NCI-H146 treated with DMSO at 0.1 percent for 48 hours (cell line): Measurements from ENCODE around the gene JPT2.
"Not testable (repeated sequence)": the region's sequence is repeated elsewhere in the genome, so short reads cannot be mapped to it uniquely, and the experiment has no call there.

Source experiments
- DNase-seq: peaks from one replicate; lab custom pipeline; 2025; ENCODE audit not compliant: unreplicated experiment; lab: John Stamatoyannopoulos, UW

The JPT2 gene

DNA sequence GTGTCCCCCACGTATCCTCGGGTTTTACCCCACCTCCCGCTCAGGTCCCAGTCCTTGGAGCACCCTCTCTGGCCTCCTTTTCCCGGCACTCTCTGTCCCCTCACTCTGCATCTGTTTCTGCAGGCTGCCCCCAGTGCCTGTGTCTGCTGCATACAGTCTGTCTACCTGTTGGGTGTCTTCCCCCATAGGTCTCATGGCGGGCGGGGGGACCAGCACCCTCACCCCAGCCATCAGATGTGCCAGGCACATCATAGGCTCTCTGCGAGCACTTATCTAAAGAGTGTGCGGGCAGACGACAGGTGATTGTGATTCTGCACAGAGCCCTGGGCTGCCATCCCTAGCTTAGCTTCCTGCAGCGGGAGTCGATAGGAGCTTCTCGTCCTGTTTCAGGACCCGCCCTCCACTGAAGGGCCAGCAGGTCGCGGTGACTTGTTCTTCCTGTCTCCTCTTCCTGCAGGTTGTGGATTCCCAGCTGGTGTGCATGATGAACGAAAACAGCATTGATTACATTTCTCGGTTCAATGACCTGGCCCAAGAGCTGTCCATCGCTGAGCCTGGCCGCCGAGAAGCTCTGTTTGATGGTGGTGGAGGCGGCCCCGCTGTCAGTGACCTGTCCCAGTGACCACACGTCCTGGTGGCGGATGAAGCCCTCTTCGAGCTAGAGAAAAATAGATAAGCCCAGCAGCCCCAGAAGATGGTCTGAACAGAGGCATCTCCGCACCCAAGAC, 4.5 kb upstream of the JPT2 start:
- no peak for DNase-seq

DNA sequence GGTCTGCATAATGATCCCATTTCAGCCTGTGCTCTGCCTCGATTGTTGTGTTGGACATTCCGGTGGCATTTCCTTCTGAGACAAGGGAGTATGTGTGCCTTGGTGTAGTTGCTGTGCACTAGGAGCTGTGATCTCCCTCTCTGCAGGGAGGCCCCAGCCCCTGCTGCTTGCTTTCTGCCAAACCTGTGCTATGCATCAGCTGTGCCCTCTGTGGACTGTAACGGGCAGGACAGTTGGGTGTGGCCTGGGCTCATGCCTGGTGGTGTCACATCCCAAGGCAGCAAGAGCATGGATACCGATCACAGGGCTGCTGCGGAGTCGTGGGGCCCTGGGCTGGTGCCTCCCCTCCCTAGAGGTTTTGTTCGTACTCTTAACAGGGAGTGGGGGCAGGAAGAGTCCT, 3.8 kb upstream of the JPT2 start:
- no peak for DNase-seq

DNA sequence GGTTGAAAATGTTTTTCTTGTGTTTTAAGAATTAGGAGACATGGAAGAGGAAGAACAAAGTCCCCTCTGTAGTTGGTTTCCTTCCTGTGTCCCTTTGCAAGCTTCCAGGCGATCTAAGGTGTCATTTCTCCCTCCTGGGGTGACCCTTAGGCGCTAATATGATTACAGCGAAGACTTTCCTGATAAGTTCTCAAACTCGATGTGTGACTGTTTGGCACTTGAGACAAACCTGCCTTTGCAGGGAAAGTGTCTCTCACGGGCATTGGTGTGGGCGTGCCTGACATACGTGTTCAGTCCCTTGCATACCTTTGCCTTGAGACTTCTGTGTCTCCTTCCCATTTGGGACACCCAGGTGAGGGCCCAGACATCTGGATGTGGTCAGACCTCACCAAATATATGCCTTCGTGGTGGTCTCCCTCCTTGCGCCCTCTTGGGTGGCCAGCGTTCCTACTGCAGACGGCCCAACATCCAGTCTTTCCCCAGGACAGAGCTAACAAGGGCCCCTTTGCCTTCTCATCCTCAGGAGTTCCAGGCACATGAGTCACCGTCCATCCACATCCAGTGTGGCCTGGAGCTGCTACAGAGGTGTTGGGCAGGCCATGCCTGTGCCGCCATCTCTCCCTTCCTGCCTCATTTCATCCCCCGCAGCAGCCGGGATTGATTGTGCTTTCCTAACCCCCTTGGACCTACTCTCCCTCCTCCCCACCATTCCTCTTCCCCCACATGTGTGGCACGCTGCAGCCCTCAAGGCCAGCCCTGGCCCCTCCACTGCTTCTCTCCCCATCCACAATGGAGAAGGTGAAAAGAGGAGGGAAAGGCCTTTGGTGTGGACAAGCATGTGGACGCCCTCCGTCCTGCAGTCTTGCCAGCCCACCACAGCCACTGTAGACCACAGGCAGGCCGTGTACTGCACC, 3.1 kb upstream of the JPT2 start:
- DNase-seq: no peak

DNA sequence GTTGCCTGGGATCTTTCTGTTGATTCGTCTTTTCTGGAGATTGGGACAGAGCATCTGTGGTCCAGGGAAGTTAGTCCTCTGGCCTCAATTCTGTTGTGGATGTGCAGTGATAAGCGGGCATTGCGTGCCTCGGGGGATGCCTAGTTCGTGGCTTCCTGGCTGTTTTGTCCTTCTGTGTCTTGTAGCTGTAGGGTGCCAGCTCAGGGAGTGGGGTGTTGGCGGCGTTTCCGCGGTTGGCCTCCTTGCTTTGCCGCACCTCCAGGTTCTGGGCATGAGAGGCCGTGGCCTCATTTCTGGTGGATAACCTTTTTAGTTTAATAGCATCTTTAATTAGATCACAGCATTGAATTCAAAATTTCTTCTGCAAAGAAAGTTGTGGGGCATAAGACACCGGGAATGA, 1.4 kb upstream of the JPT2 start:
- DNase-seq: no peak

DNA sequence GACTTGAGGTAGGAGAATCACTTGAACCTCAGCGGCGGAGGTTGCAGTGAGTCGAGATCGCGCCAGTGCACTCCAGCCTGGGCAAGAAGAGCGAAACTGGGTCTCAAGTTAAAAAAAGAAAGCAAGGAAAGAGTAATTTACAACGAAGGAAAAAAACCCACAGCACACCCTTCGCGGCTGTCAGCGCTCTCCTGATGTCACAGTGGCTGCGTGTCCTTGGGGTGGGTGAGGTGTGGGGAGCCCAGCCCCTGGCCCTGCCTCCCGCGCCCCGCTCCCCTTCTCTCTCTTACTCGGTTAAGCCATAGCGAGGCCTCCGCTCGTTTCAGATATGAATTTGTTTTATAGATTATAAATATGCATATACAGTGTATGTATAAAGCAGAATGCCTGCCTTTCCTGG, 740 bp upstream of the JPT2 start:
- DNase-seq: no peak

DNA sequence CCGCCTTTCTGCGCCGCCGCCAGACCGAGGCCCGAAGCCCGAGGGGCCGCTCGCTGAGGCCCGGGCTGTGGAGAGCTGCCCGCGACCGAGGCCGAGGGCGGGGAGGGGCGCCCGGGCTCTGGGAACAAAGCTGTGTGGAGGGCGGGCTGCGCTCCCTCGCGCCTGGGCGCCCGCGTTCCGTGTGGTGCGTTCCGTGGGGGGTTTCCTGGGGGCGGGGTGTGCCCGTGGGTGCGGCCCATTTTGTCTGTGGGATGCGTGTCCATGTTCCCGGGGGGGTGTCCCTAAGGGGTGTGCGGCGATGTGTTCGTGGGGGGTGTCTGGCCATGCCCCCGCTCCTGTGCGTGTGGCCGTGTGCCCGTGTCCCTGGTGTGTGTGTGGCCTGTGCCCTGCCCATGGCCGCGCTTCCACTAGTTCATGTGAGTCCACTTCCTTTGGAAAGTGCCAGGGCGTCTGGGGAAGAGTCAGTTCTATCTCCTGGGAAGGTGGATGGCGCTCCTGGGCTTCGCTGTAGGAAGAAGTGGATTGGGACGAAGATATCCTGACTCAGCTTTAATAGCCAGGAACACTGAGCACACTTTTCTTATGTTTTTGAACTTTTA, 520 bp downstream of the JPT2 start:
- no peak for DNase-seq

DNA sequence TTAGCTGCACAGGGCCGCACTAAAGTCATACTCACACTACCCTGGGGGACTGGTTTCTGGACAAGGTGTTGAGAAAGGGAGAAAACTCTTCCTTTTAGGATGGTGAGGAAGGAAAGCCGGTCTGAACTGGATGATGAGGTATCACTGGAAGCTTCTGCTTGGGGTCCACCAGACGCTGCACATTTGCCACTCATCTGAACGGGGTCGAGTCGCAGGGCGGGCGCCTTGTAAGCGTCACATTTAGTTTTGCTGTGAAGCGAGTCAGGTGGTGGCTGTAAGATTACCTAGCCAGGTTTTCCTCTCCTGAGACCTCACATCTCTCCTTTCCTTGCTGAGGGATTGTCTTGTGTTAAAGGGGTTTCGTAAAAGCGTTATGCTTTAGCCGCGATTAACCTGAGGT, 2.3 kb downstream of the JPT2 start:
- no peak for DNase-seq

DNA sequence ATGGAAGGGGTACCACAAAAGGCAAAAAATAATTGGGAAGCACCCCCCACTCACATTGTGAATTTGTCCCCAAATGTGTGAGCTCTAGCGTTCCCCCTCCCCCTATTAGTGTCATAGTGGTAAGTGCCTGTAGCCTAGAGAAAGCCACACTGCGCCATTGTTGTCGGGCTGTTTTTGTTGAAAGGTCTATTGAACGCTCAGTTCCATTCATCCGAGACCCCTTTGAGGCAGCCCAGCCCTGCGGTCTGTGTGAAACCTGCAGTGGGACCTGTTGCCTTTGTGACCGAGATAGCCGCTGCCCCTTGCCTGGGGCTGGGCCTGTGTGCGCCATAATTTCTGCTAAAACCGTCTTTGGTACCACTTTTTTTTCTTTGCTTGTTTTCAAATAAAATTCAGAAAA, 3.0 kb downstream of the JPT2 start:
- DNase-seq: no peak

DNA sequence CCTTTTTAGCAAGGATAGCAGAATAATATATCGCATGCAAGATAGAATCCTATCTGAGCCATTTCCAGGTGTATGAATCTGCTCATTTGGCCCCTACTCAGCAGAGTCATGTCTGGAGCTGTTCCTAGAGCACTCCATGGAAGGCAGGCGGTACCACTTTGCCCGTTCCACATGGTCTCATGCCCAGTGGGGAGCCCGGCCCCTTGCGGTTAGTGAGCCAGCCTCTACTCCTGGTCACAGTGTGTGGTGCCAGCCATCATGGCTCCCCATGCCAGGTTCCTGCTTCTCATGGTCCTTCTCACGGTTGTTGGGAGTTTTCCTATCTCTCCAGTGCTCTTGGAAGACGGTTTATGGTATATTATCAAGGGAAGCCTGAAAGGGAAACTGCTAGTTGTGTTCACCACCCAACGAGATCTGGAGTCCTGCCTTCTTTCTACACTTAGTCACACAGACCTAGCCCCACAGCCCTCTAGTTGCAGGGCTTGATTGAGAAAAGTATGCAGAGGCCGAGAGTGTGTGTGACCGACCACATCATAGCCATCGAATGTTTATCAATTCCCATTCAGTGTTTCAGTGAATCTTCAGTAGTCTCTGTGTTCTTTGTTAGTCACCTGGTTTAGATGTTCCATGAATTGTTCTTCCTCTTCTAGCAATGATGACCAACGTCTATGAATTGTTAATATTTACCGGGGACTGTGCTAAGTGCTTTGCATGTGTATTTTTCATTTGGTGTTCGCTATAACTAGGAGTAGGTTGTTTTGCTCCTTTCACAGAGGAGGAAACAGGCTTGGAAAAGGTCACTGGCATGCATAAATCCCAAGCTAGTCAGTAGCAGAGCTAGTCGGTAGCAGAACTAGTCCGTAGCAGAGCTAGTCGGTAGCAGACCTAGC, 9.6 kb downstream of the JPT2 start:
- DNase-seq: no peak

DNA sequence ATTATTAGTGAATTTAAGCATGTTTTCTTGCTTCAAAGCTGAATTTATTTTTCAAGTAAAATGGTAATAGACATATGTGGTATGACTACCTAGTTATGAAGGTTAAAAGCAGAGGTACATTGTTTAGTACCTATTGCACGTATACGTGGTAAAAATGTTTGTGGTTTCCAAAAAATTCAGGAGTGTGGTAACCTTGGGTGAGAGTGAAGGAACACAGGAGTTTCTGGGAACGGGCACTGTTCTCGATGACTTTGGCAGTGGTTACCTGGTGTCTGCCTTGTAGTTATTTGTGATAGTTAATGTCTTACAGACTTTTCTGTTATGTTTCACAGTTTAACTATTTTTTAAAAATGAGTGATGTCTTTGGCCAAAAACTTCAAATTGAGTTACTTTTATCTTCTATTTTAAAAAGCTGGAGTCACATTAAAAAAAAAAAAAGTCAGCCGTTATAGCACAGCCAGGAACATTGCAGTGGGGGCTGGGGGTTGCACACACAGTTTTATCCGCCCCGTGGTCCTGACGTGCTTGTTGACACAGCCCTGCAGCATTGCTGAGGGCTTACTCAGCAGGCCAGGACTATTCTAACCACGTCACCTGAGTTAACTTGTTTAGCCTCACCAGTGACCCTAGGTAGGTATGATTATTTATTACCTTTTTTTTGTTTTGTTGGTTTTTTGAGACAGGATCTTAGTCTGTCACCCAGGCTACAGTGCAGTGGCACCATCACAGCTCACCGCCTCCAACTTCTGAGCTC, 10.9 kb downstream of the JPT2 start:
- DNase-seq: no peak

DNA sequence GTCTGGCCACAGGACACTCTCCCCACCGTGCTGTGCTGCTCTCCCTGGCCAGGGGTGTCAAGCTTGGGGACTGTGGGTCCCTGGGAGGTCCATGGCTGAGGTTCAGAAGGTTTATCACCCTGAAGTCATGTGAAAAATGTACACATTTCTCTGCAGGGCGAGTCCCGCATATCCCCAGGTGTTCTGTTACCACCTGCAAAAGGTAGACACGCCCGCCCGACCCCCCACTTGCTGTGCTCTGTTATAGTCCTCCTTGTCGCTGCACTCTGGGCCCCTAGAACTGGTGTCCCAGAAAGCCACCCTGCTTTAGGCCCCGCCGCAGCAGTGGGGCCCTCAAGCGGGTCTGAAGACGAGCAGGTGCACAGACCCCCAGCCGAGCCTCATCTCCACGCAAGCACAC, 11.8 kb downstream of the JPT2 start:
- DNase-seq: no peak

DNA sequence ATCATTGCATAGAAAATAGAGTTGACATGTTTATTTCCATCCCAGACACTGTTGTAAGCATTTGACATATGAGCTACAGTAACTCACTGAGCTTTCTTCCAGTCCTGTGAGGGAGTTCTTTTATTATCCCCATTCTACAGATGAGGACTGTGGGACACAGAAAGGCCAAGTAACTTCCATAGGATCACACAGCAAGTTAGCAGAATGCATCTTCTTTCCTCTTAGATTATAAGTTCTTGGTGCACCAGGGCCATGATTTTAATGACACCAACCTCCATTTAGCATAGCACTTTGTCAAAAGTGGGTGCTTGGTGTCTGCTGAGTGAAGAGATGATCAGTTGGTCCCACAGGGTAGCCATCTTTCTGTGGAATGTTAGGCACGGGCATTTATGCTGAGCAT, 12.7 kb downstream of the JPT2 start:
- DNase-seq: no peak

DNA sequence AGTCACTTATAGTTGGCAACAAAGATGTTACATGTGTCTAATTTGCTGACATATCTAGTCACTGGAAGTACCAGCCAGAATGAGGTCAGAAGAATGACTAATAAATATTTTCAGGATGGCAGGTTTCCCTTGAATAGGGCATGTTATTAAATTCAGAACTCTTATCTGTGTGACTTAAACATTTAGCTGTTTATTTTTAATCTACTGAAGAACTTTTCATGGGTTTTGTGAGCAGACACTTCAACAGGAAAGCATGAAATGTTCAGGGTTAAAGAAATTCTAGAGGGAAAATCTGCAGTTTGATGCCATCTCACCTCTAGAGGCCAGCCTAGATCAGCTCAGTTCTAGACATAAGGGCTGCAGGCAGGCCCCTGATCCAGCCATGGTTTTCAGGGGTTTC, 13.2 kb downstream of the JPT2 start:
- no peak for DNase-seq

DNA sequence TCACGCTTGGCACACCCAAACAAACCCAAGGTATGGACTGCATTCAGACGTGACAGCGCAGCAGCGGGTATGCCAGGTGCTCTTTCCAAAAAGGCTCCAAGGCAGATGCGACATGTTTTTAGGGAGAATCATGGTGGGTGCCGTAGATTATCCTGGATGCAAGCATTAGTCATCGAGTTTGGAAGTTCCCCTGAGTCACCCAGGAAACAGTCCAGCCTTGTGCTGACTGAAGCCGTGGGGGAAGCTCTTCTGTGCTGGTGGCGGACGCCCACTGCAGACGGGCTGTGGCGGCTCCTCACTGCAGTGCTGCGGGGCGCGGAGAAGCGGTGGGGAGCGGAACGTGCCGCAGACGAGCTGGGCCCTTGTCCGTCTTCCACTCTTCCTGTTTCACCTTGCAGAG, 13.9 kb downstream of the JPT2 start:
- no peak for DNase-seq

DNA sequence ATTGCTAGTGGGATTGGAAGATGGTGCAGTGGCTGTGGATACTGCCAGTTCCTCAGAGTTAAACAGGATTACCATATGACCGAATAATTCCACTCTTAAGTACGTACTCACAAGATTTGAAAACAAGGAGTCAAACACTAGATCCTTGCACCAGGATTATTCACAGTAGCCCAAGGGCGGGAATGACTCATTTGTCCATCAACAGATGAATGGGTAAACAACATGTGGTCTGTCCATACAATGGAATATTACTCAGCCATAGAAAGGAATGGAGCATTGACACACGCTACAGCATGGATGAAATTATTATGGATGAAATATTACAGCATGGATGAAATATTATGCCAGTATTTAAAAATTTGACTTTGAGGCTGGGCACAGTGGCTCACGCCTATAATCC, 18.8 kb downstream of the JPT2 start:
- DNase-seq: no peak

DNA sequence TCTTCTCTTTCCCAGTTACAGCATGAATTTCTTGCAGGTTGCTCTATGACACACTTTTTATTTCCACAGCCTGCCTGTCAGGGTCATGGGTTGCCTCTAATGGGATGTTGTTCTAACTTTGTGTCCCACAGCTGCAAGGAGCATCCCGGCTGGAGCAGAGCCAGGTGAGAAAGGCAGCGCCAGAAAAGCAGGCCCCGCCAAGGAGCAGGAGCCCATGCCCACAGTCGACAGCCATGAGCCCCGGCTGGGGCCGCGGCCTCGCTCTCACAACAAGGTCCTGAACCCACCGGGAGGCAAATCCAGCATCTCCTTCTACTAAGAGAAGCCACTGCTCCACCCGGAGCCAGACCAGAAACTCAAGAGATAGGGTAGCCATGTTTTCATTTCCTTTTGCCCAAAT, 20.6 kb downstream of the JPT2 start:
- DNase-seq: no peak

DNA sequence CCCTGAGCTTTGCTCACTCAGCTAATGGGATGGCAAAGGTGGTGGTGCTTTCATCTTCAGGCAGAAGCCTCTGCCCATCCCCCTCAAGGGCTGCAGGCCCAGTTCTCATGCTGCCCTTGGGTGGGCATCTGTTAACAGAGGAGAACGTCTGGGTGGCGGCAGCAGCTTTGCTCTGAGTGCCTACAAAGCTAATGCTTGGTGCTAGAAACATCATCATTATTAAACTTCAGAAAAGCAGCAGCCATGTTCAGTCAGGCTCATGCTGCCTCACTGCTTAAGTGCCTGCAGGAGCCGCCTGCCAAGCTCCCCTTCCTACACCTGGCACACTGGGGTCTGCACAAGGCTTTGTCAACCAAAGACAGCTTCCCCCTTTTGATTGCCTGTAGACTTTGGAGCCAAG, 22.2 kb downstream of the JPT2 start:
- DNase-seq: no peak

DNA sequence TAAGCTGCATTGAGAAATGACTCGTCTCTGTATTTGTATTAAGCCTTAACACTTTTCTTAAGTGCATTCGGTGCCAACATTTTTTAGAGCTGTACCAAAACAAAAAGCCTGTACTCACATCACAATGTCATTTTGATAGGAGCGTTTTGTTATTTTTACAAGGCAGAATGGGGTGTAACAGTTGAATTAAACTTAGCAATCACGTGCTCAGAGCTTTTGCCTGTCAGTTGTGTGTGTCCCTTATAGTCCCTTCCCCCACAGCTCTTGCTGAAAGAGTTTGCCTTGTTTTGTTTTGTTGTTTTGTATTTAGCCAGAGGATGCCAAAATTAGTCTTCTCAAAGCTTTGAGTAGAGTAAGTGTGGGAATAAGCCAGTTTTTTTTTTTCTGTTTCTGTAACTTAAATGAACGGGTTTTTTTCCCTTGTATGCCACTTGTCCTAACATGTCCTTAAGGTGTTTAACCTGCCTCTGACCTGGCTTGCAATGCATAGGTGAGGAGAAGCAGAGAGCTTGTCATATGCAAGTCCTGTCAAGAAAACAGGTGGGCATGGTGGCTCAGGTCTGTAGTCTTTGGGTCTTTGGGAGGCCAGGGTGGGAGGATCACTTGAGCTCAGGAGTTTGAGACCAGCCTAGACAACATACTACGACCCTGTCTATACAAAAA, 23.3 kb downstream of the JPT2 start:
- no peak for DNase-seq

DNA sequence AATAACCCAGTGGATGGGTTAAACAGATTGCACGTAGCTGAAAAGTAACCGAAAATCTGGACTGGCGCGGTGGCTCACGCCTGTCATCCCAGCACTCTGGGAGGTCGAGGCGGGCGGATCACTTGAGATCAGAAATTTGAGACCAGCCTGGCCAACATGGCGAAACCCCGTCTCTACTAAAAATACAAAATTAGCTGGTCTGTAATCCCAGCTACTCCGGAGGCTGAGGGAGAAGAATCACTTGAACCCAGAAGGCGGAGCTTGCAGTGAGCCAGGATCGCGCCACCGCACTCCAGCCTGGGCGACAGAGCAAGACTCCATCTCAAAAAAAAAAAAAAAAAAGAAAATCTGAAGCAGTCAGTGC, 27.2 kb downstream of the JPT2 start:
- not testable (repeated sequence) for DNase-seq
